ENCODE results near the gene RSPH10B2. TPM values are rescaled to one million over a fixed set of nuclear protein-coding genes. Genes with fewer than 3 reads are reported as not detected.
A peak's percentile ranks its signal among the peaks of the same experiment; 100 is the strongest.
"Not testable (repeated sequence)": the region's sequence is repeated elsewhere in the genome, so short reads cannot be mapped to it uniquely, and the experiment has no call there.

Gene RSPH10B2
- polyA plus RNA-seq, 1 of the 3 experiments (the other 2 are of a cell fraction) = 0.10 TPM

GRCh38 chr7:6829616-6830015 is 75.7 kb downstream of the RSPH10B2 start:
- H3K9me3 ChIP-seq; H3K4me1 ChIP-seq (ENCODE audit: control insufficient read depth in 1 of 2, insufficient read depth in 2 of 2, low read depth in 1 of 2, low read length in 1 of 2); POLR2A ChIA-PET; H3K27ac ChIP-seq (ENCODE audit: low read depth in 2 of 2, low read length in 1 of 2); H4K20me1 ChIP-seq (ENCODE audit: insufficient read depth); H3K4me2 ChIP-seq; CTCF ChIA-PET; H3K4me3 ChIP-seq (ENCODE audit: low read depth in 2 of 2, low read length in 1 of 2); H3F3A ChIP-seq (replicated peaks; ENCODE audit: insufficient read depth); H3K36me3 ChIP-seq (replicated peaks in 1 of 2; ENCODE audit: control insufficient read depth in 1 of 2, insufficient read depth in 2 of 2, low read length in 1 of 2); H2AFZ ChIP-seq (ENCODE audit: low read depth); H3K9ac ChIP-seq; H3K79me2 ChIP-seq (ENCODE audit: insufficient read depth); H3K9me2 ChIP-seq; DNase-seq: not testable (repeated sequence)
- WGBS (ENCODE audit: low lambda C conversion rate) = 32% methylated on average over 5 of the region's 5 CpGs
- H3K27me3 ChIP-seq (ENCODE audit: insufficient read depth) = peaks cover 42% of the 10 kb centered on the region; the same call in 1 of the 2 replicates

GRCh38 chr7:6830026-6830425 is 76.1 kb downstream of the RSPH10B2 start:
- H3K4me2 ChIP-seq; POLR2A ChIA-PET; H3K4me3 ChIP-seq (ENCODE audit: low read depth in 2 of 2, low read length in 1 of 2); H3K79me2 ChIP-seq (ENCODE audit: insufficient read depth); CTCF ChIA-PET; H3F3A ChIP-seq (replicated peaks; ENCODE audit: insufficient read depth); H3K4me1 ChIP-seq (ENCODE audit: control insufficient read depth in 1 of 2, insufficient read depth in 2 of 2, low read depth in 1 of 2, low read length in 1 of 2); H3K9me3 ChIP-seq; H3K9ac ChIP-seq; H4K20me1 ChIP-seq (ENCODE audit: insufficient read depth); DNase-seq; H3K27ac ChIP-seq (ENCODE audit: low read depth in 2 of 2, low read length in 1 of 2); H3K36me3 ChIP-seq (replicated peaks in 1 of 2; ENCODE audit: control insufficient read depth in 1 of 2, insufficient read depth in 2 of 2, low read length in 1 of 2); H3K9me2 ChIP-seq: not testable (repeated sequence)
- 32% methylated on average over 6 of the region's 6 CpGs for WGBS (ENCODE audit: low lambda C conversion rate)
- Histone ChIP-seq H3K27me3 (ENCODE audit: insufficient read depth) (peaks cover 46% of the 10 kb centered on the region; the same call in 1 of the 2 replicates), H2AFZ (ENCODE audit: low read depth) (0 out of 2 replicates have a peak overlapping the region, but pooled peaks have one; percentile 29)

DNA sequence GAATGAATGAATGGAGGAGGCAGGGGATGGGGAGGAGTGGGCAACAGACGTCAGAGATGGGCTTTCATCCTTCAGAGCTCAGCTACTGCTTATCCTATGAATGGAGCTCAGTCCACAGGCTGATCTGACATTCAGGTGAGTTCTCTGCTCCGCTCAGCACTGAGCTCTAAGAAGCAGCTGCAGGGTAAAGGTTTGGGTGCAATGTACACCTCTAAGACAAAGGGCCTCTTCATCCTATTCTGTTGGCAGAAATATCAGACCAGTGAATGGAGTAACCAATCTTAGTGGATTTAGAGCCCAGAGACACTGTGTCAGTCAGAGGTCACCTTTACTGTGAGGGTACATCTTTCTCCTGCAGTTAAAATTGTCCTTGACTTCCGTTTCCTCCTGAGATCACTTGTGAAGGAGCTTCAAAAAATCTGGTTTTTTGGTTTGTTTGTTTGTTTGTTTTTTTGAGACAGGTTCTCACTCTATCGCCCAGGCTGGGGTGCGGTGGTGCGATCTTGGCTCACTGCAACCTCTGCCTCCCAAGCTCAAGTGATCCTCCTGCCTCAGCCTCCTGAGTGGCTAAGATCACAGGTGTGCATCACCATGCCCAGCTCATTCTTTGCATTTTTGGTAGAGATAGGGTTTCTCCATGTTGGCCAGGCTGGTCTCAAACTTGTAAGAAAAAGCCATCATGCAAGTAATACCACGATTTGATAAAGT is 77.3 kb downstream of the RSPH10B2 start:
- H3F3A ChIP-seq (replicated peaks; ENCODE audit: insufficient read depth) = no peaks in the 10 kb centered on the region
- H3K9ac ChIP-seq = no peak overlapping the region
- H3K79me2 ChIP-seq (ENCODE audit: insufficient read depth) = no peaks in the 10 kb centered on the region
- H2AFZ ChIP-seq (ENCODE audit: low read depth) = no peak overlapping the region
- H4K20me1 ChIP-seq (ENCODE audit: insufficient read depth) = no peaks in the 10 kb centered on the region
- H3K4me3 ChIP-seq (ENCODE audit: low read depth in 2 of 2, low read length in 1 of 2) = no peak overlapping the region
- no peaks in the 10 kb centered on the region for H3K36me3 ChIP-seq (replicated peaks in 1 of 2; ENCODE audit: control insufficient read depth in 1 of 2, insufficient read depth in 2 of 2, low read length in 1 of 2)
- ChIA-PET POLR2A (no interaction called here), CTCF (no interaction called here)
- no peak overlapping the region for H3K4me2 ChIP-seq
- WGBS (ENCODE audit: low lambda C conversion rate) = 45% methylated on average over 7 of the region's 7 CpGs
- H3K27me3 ChIP-seq (ENCODE audit: insufficient read depth) = peaks cover 55% of the 10 kb centered on the region; the same call in 1 of the 2 replicates
- no peaks in the 10 kb centered on the region for H3K9me3 ChIP-seq
- H3K27ac ChIP-seq (ENCODE audit: low read depth in 2 of 2, low read length in 1 of 2) = no peak overlapping the region
- no peaks in the 10 kb centered on the region for H3K9me2 ChIP-seq
- DNase-seq = no peak
- H3K4me1 ChIP-seq (ENCODE audit: control insufficient read depth in 1 of 2, insufficient read depth in 2 of 2, low read depth in 1 of 2, low read length in 1 of 2) = no peaks in the 10 kb centered on the region
- TF ChIP-seq NRF1 (IDR thresholded peaks at IDR 0.05; ENCODE audit: low read depth, low read length) (no peak), YY1 (IDR thresholded peaks at IDR 0.05; ENCODE audit: low read depth) (no peak), TEAD4 (IDR thresholded peaks at IDR 0.05; ENCODE audit: borderline replicate concordance, insufficient read depth) (no peak), RXRA (IDR thresholded peaks at IDR 0.05; ENCODE audit: borderline replicate concordance, low read depth) (no peak), SMC3 (IDR thresholded peaks at IDR 0.05; ENCODE audit: low read depth, low read length) (no peak), RAD21 (IDR thresholded peaks at IDR 0.05; ENCODE audit: low read length) (no peak), SIN3A (IDR thresholded peaks at IDR 0.05; ENCODE audit: borderline replicate concordance, low read depth, low read length) (no peak), FOXM1 (IDR thresholded peaks at IDR 0.05; ENCODE audit: low read depth) (no peak), USF1 (IDR thresholded peaks at IDR 0.05; ENCODE audit: borderline replicate concordance, low read depth) (no peak), JUND (IDR thresholded peaks at IDR 0.05) (no peak), REST (IDR thresholded peaks at IDR 0.05; ENCODE audit: low read depth, low read length) (no peak)
- TF ChIP-seq, protein P1, sequence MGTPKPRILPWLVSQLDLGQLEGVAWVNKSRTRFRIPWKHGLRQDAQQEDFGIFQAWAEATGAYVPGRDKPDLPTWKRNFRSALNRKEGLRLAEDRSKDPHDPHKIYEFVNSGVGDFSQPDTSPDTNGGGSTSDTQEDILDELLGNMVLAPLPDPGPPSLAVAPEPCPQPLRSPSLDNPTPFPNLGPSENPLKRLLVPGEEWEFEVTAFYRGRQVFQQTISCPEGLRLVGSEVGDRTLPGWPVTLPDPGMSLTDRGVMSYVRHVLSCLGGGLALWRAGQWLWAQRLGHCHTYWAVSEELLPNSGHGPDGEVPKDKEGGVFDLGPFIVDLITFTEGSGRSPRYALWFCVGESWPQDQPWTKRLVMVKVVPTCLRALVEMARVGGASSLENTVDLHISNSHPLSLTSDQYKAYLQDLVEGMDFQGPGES (IDR thresholded peaks at IDR 0.05; ENCODE audit: low read depth, low read length) = no peak
- TF ChIP-seq, protein P2, sequence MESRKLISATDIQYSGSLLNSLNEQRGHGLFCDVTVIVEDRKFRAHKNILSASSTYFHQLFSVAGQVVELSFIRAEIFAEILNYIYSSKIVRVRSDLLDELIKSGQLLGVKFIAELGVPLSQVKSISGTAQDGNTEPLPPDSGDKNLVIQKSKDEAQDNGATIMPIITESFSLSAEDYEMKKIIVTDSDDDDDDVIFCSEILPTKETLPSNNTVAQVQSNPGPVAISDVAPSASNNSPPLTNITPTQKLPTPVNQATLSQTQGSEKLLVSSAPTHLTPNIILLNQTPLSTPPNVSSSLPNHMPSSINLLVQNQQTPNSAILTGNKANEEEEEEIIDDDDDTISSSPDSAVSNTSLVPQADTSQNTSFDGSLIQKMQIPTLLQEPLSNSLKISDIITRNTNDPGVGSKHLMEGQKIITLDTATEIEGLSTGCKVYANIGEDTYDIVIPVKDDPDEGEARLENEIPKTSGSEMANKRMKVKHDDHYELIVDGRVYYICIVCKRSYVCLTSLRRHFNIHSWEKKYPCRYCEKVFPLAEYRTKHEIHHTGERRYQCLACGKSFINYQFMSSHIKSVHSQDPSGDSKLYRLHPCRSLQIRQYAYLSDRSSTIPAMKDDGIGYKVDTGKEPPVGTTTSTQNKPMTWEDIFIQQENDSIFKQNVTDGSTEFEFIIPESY (IDR thresholded peaks at IDR 0.05; ENCODE audit: borderline replicate concordance, low read depth) = no peak
- TF ChIP-seq, protein P3, sequence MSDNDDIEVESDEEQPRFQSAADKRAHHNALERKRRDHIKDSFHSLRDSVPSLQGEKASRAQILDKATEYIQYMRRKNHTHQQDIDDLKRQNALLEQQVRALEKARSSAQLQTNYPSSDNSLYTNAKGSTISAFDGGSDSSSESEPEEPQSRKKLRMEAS (IDR thresholded peaks at IDR 0.05; ENCODE audit: low read depth) = no peak

Measured in SK-N-SH (cell line).